ENCODE measurements around the gene ESYT3. TPM values are rescaled to one million over a fixed set of nuclear protein-coding genes. Genes with fewer than 3 reads are reported as not detected.

Gene ESYT3
- total and polyA plus RNA-seq, 9 of the 15 experiments (the other 6 are each of a cell fraction or from before 2014, with no cell fraction given), result not detected

DNA sequence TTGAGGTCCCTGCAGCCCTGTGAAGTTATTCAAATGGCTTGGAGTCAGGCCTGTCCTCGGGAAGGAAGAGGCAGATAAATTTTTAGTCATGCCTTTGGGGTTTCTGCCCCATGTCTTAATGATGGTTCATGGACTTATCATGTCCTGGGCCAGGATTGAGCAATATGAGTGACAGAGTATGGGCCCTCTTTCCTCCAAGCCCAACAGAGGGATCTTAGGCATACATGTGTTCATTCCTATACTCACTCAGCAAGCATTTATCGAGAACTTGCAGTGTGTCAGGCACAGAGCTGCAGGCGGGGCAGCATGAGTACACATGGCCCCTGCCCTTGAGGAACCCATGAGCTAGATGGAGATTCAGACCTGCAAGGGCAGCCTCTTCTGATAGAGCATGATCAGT, 6.2 kb downstream of the ESYT3 start:
- TF ChIP-seq ZNF639 (CRISPR knock-in tag; conservative IDR thresholded peaks at IDR 0.05 in 1 of 2, IDR thresholded peaks at IDR 0.05 in 1 of 2) (no peak), CEBPG (CRISPR knock-in tag; IDR thresholded peaks at IDR 0.05) (no peak), CEBPG (tag; conservative IDR thresholded peaks at IDR 0.05 in 1 of 2, IDR thresholded peaks at IDR 0.05 in 1 of 2) (peak; percentile 37 to 63; a peak in 2 of 4 replicates), CEBPB (tag; IDR thresholded peaks at IDR 0.05) (peak; percentile 45)
- Histone ChIP-seq H4K20me1 (replicated peaks; ENCODE audit: control insufficient read depth, insufficient read depth, low read length) (no peaks in the 10 kb centered on the region; the same call in 1 of the 2 replicates), H3K9me1 (ENCODE audit: control insufficient read depth, insufficient read depth, low read length) (no peaks in the 10 kb centered on the region), H3K9me3 (replicated peaks; ENCODE audit: control insufficient read depth, insufficient read depth, low read depth, low read length) (no peaks in the 10 kb centered on the region), H2AFZ (ENCODE audit: low read depth, low read length) (no peak overlapping the region), H3K4me1 (replicated peaks in 1 of 2; ENCODE audit: control insufficient read depth in 2 of 2, insufficient read depth in 2 of 2, low read length in 2 of 2) (peaks cover 0 to 10% of the 10 kb centered on the region in 2 experiments; a peak in 4 of 5 replicates), H3K79me2 (ENCODE audit: control insufficient read depth, insufficient read depth, low read length) (no peaks in the 10 kb centered on the region), H3K9ac (ENCODE audit: insufficient read depth in 1 of 2, low read depth in 2 of 2, low read length in 2 of 2) (no peak overlapping the region), H3K27me3 (ENCODE audit: control insufficient read depth in 2 of 2, insufficient read depth in 2 of 2, low read length in 2 of 2) (peaks cover 0 to 46% of the 10 kb centered on the region in 2 experiments; a peak in 2 of 5 replicates), H3K4me2 (ENCODE audit: insufficient read depth, low read length) (no peak overlapping the region), H3K36me3 (ENCODE audit: control insufficient read depth, insufficient read depth, low read length) (no peaks in the 10 kb centered on the region), H3K4me3 (no peak overlapping the region), H3K27ac (ENCODE audit: extremely low read depth, low read depth, low read length) (no peak overlapping the region)
- ATAC-seq (no peak), DNase-seq (ENCODE audit: extremely low read depth in 1 of 4, low spot score in 3 of 4) (no peak), FAIRE-seq (no peak)
- POLR2A ChIA-PET, result no interaction called here
- CTCF ChIA-PET (ENCODE audit: low intra/inter-chr PET ratio), result no interaction called here
- BruUV-seq (replicated peaks), result no TSS peak
- intact Hi-C loops (cut with micrococcal nuclease), result no loop called here
- whole genome bisulfite sequencing (ENCODE audit: insufficient coverage, low coverage, missing lambda C conversion rate), result 6% methylated on average over 3 of the region's 3 CpGs
- in situ Hi-C loops (cut with MboI), result no loop called here

Data from K562 (cell line).